NCI-H1694 treated with DMSO at 0.1 percent for 48 hours (cell line): ENCODE measurements around the gene APBA3.

Experiments used
- DNase-seq: peaks from one replicate; lab custom pipeline; 2025; lab: John Stamatoyannopoulos, UW

APBA3 gene

GRCh38 chr19:3745363-3746045 lies 16.0 kb downstream of the APBA3 start:
- DNase-seq, result no peak

DNA sequence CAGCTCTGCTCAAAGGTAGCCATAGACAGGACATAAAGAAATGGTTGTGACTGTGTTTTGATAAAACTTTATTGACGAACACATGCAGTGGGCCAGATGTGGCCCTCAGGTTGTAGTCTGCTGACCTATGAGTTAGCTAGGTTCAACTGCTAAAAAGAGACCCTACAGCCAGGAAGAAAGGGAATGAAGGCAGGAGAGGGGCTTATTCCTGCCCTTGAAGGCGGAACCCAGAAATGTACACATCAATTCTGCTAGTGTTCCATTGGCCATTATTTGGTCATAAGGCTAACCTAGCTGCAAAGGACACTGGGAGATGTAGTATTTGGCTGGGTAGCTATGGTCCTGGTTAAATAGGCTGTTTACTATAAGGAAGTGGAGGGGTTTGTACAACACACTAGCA lies 18.0 kb downstream of the APBA3 start:
- no peak for DNase-seq

DNA sequence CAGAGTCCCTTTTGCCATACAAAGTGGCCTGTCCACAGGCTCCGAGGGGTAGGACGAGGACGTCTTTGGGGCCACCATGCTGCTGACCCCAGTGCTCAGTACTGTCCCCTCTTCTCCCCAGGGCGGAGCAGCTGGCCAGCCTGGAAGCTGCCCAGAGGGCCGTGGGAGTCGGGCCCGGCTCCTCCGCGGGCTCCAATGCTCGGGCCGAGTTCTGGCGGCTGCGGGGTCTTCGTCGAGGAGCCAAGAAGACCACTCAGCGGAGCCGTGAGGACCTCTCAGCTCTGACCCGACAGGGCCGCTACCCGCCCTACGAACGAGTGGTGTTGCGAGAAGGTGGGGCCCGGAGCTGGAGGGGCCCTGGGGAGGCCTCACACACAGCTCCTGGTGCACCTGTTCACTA lies 21.1 kb downstream of the APBA3 start:
- no peak for DNase-seq

GRCh38 chr19:3738477-3739220 lies 22.8 kb downstream of the APBA3 start:
- DNase-seq, result no peak

- no peak for DNase-seq
Observed at GRCh38 chr19:3737487-3738205, 23.8 kb downstream of the APBA3 start.

- no peak for DNase-seq
Observed at GRCh38 chr19:3736106-3736724, 25.3 kb downstream of the APBA3 start.

- no peak for DNase-seq
Observed at GRCh38 chr19:3734310-3734600, 27.2 kb downstream of the APBA3 start.

DNA sequence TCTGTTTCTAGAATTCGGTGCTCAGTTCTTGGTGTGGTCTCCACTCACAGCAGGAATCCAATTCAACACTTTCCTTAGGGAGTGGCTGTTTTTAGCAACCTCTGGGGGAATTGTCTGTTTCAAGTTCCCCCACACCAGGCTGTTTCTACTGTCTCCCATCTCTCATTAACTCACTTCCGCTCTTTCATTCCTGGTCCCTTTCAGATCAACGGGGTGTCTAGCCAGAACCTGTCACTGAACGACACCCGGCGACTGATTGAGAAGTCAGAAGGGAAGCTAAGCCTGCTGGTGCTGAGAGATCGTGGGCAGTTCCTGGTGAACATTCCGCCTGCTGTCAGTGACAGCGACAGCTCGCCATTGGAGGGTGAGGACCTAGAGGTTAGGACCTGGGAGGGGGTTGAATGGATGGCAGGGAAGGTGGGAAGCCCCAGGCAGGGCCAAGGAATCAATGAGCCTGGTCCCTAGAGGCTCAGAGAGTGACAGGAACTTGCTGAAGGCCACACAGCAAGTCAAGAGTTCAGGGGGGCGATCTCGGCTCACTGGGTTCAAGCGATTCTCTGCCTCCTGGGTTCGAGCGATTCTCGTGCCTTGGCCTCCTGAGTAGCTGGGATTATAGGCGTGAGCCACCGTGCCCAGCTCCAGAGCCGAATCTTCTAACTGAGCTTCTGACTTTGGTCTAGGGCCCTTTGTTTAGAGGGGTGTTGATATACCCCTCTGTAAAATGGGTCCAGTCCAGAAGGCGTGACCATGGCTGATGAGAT lies 27.8 kb downstream of the APBA3 start:
- DNase-seq, result no peak

- no peak for DNase-seq
Observed at GRCh38 chr19:3732108-3732507, 29.4 kb downstream of the APBA3 start.

GRCh38 chr19:3730457-3730958 lies 31.0 kb downstream of the APBA3 start:
- no peak for DNase-seq

DNA sequence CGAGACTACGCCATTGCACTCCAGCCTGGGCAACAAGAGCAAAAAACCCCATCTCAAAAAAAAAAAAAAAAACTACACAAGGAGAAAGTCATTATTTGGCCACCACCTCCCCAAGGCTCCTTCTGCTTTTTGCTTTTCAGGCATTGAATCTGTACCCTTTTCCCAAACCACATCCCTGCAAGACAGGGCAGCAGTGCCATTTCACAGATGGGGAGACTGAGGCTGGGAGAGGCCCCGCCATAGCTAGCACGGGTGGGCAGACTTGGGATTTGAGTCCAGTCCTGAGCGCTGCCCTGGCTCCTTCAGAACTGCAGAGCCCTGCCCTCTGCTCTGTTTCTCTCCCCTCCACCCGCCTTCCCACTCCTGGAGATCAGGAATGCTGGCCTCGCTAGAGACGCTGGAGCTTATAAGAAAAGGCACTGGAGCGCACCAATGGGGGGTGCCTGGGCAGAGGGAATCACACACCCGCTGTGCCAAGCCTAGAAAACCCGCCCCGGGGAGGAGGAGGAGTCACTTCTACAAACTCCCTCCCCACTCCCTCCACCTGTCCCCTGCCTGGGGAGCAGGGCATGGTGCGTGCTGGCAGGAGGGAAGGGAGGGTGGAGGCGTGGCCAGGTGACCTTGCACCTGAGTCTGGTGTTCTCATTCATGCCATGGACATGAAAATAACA lies 35.7 kb downstream of the APBA3 start:
- no peak for DNase-seq

GRCh38 chr19:3725121-3725520 lies 36.4 kb downstream of the APBA3 start:
- no peak for DNase-seq

DNA sequence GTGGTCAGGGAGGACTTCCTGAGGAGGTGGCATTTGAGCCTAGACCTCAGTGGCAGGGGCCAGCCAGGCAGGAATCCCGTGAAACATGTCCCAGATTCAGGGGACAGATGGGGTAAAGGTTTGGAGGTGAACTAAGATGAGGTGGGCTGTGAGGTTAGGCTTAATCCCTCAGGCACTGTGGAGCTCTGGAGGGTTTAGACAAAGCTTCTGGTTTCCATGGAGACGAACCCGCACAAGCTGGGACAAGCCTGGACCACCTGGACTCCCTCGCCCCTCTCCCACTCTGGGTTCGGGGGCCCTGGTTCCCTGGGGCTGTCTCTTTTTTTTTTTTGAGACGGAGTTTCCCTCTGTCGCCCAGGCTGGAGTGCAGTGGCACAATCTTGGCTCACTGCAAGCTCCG lies 37.6 kb downstream of the APBA3 start:
- peak; percentile 44 for DNase-seq

GRCh38 chr19:3723110-3723488 lies 38.4 kb downstream of the APBA3 start:
- no peak for DNase-seq

DNA sequence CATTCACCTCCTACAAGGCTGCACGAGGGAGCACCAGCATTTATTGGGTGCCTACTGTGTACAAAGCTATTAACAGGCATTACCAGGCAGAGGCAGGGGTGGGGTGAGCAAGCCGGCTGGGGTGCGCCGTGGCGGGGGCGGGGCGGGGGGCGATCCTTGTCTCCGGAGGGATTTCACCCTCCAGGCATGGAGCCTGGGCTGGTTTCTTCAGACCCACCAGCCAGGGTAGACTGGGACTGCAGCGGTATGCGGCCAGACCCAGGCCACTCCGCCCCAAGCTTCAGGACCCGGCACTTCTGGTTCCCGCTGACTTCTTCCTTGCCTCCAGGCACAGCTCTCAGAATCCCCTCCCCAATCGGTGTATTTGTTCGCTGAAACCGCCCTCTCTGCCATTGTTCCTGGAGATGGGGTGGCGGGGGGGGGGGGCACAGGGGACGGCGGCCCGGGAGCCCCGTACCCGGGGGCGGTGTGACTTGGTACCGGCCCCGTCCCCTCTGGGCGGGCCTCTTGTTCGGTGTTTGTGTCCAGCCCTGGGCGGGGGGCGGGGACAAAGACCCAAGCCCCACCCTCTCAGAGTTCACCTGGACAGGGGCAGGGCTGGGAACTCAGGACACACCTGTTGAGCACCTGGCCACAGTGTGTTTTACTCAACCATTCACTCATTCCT lies 38.9 kb downstream of the APBA3 start:
- no peak for DNase-seq

GRCh38 chr19:3721887-3722442 lies 39.5 kb downstream of the APBA3 start:
- no peak for DNase-seq

DNA sequence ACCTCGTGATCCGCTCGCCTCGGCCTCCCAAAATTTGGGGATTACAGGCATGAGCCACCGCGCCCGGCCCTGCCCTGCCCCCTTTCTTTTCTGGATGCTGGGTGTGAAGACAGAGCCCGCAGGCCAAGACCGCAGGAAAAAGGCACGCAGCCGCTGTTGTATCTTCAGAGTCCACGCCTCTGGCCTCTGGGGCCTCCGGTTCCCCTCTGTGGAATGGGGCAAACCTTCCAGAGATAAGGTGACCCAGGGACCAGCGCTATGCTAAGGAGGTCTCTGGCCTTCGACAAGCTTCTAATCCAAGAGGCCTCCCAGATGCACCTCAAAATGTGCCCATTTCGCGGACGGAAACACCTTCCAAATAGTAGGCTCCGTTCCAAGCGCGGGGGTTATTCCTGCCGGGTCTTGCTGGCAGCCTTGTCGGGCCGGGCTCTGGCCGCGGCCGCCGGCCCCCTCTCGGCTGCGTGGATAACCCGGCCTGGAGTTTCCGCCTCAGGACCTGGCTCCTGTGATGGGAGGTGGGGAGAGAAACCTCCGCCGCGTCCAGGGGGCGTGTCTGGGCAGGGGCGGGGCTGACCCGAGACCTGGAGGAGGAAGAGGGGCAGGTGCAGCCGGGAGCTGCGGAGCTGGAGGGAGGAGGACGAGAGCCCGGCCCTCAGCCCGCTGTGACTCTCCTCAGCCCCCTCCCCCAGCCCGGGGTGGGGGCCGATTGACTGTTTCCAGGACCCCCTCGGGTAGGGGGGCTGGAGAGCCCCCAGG lies 40.2 kb downstream of the APBA3 start:
- DNase-seq, result peak; percentile 27

- DNase-seq, result no peak
Observed at GRCh38 chr19:3720349-3720917, 41.1 kb downstream of the APBA3 start.

GRCh38 chr19:3719868-3720267 lies 41.6 kb downstream of the APBA3 start:
- DNase-seq, result no peak
